ENCODE data around the gene FNIP2.
"Not testable (repeated sequence)": the region's sequence is repeated elsewhere in the genome, so short reads cannot be mapped to it uniquely, and the experiment has no call there.

FNIP2 gene

DNA sequence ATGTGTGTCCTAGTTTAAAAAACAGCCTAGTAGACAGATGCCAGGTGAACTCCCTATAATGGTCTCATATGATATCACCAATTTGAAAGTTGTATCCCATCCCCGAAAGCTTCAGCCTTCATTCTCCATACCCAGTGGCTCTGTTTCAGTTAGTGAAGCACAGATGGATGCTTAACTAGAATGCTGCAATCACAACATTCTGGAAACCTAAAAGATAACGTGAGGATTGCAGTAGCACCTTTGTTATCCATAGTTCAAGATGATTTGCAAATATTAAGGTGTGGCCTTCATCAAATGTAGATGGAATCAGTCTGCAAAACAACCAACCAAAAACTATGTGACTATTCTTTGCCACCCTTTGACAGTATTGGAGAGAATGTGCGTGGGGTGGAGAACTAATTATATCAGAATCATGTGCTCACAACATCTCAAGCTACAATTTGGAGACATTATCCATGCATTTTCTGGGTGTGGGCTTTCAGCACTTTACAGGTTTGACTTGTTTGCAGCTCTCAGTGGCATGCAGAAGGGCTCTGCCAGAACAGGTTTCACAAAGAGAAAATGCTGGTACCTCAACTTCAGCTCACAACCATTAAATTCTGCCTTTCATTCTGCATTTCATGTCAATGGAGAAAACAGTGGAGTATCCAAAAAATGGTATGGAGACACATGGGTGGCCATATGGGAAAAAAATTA is 27.4 kb upstream of the FNIP2 start:
- Histone ChIP-seq H3K36me3 (ENCODE audit: insufficient read depth, low read length) (no peaks in the 10 kb centered on the region), H2AFZ (ENCODE audit: low read length, unreplicated experiment) (no peak overlapping the region), H3K4me3 (ENCODE audit: low read depth, low read length) (no peak overlapping the region), H3K4me1 (ENCODE audit: control insufficient read depth, insufficient read depth, low read length, unreplicated experiment) (no peaks in the 10 kb centered on the region), H3K27ac (ENCODE audit: low read depth, low read length) (no peak overlapping the region), H3K27me3 (ENCODE audit: insufficient read depth, low read length) (no peaks in the 10 kb centered on the region), H3K79me2 (ENCODE audit: control insufficient read depth, insufficient read depth, low read length, unreplicated experiment) (no peaks in the 10 kb centered on the region)

DNA sequence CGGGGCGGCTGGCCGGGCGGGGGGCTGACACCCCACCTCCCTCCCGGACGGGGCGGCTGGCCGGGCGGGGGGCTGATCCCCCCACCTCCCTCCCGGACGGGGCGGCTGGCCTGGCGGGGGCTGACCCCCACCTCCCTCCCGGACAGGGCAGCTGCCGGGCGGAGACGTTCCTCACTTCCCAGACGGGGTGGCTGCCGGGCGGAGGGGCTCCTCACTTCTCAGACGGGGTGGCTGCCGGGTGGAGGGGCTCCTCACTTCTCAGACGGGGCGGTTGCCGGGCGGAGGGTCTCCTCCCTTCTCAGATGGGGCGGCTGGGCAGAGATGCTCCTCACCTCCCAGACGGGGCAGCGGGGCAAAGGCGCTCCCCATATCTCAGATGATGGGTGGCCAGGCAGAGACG is 22.3 kb upstream of the FNIP2 start:
- not testable (repeated sequence) for H3K27ac ChIP-seq (ENCODE audit: low read depth, low read length); H3K36me3 ChIP-seq (ENCODE audit: insufficient read depth, low read length); H3K79me2 ChIP-seq (ENCODE audit: control insufficient read depth, insufficient read depth, low read length, unreplicated experiment); H3K27me3 ChIP-seq (ENCODE audit: insufficient read depth, low read length); H2AFZ ChIP-seq (ENCODE audit: low read length, unreplicated experiment); H3K4me1 ChIP-seq (ENCODE audit: control insufficient read depth, insufficient read depth, low read length, unreplicated experiment); H3K4me3 ChIP-seq (ENCODE audit: low read depth, low read length)

DNA sequence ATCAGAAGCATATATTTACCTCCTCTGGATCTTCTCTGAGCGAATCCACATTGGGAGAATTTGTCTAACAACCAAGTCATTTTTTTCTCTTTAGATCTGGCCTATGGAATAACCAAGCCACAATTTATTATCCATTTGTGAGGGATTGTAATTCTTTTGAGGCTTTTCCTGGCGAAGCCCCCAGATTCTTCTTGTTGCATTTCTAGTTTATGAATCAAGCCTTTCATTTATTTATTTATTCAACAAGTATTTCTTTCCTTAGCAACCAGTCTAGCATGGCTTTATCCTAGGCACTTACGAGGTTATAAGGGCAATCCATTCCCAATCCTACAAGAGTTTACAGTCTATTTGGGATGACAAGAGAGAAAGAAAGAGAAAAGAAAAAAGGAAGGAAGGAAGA is 18.4 kb upstream of the FNIP2 start:
- no peak overlapping the region for H2AFZ ChIP-seq (ENCODE audit: low read length, unreplicated experiment)
- H3K27me3 ChIP-seq (ENCODE audit: insufficient read depth, low read length) = no peaks in the 10 kb centered on the region
- no peak overlapping the region for H3K27ac ChIP-seq (ENCODE audit: low read depth, low read length)
- H3K36me3 ChIP-seq (ENCODE audit: insufficient read depth, low read length) = no peaks in the 10 kb centered on the region
- peaks cover 4% of the 10 kb centered on the region for H3K4me1 ChIP-seq (ENCODE audit: control insufficient read depth, insufficient read depth, low read length, unreplicated experiment)
- H3K4me3 ChIP-seq (ENCODE audit: low read depth, low read length) = no peak overlapping the region
- no peaks in the 10 kb centered on the region for H3K79me2 ChIP-seq (ENCODE audit: control insufficient read depth, insufficient read depth, low read length, unreplicated experiment)

- H2AFZ ChIP-seq (ENCODE audit: low read length, unreplicated experiment) = no peak overlapping the region
- no peaks in the 10 kb centered on the region for H3K79me2 ChIP-seq (ENCODE audit: control insufficient read depth, insufficient read depth, low read length, unreplicated experiment)
- no peak overlapping the region for H3K4me3 ChIP-seq (ENCODE audit: low read depth, low read length)
- no peak overlapping the region for H3K27ac ChIP-seq (ENCODE audit: low read depth, low read length)
- H3K27me3 ChIP-seq (ENCODE audit: insufficient read depth, low read length) = no peaks in the 10 kb centered on the region
- H3K4me1 ChIP-seq (ENCODE audit: control insufficient read depth, insufficient read depth, low read length, unreplicated experiment) = peaks cover 4% of the 10 kb centered on the region
- H3K36me3 ChIP-seq (ENCODE audit: insufficient read depth, low read length) = no peaks in the 10 kb centered on the region
Measured at GRCh38 chr4:158754385-158755180, 14.2 kb upstream of the FNIP2 start.

GRCh38 chr4:158755819-158756218 is 13.0 kb upstream of the FNIP2 start:
- not testable (repeated sequence) for H3K36me3 ChIP-seq (ENCODE audit: insufficient read depth, low read length); H3K27me3 ChIP-seq (ENCODE audit: insufficient read depth, low read length); H3K4me1 ChIP-seq (ENCODE audit: control insufficient read depth, insufficient read depth, low read length, unreplicated experiment); H2AFZ ChIP-seq (ENCODE audit: low read length, unreplicated experiment); H3K79me2 ChIP-seq (ENCODE audit: control insufficient read depth, insufficient read depth, low read length, unreplicated experiment); H3K27ac ChIP-seq (ENCODE audit: low read depth, low read length); H3K4me3 ChIP-seq (ENCODE audit: low read depth, low read length)

- Histone ChIP-seq H2AFZ (ENCODE audit: low read length, unreplicated experiment) (no peak overlapping the region), H3K27me3 (ENCODE audit: insufficient read depth, low read length) (no peaks in the 10 kb centered on the region), H3K4me1 (ENCODE audit: control insufficient read depth, insufficient read depth, low read length, unreplicated experiment) (no peaks in the 10 kb centered on the region), H3K27ac (ENCODE audit: low read depth, low read length) (no peak overlapping the region), H3K36me3 (ENCODE audit: insufficient read depth, low read length) (no peaks in the 10 kb centered on the region), H3K4me3 (ENCODE audit: low read depth, low read length) (no peak overlapping the region), H3K79me2 (ENCODE audit: control insufficient read depth, insufficient read depth, low read length, unreplicated experiment) (no peaks in the 10 kb centered on the region)
Measured at GRCh38 chr4:158756588-158756987, 12.2 kb upstream of the FNIP2 start.

GRCh38 chr4:158758142-158758541 is 10.7 kb upstream of the FNIP2 start:
- H3K27ac ChIP-seq (ENCODE audit: low read depth, low read length) = no peak overlapping the region
- no peak overlapping the region for H2AFZ ChIP-seq (ENCODE audit: low read length, unreplicated experiment)
- no peaks in the 10 kb centered on the region for H3K79me2 ChIP-seq (ENCODE audit: control insufficient read depth, insufficient read depth, low read length, unreplicated experiment)
- H3K4me3 ChIP-seq (ENCODE audit: low read depth, low read length) = no peak overlapping the region
- no peaks in the 10 kb centered on the region for H3K4me1 ChIP-seq (ENCODE audit: control insufficient read depth, insufficient read depth, low read length, unreplicated experiment)
- H3K36me3 ChIP-seq (ENCODE audit: insufficient read depth, low read length) = no peaks in the 10 kb centered on the region
- H3K27me3 ChIP-seq (ENCODE audit: insufficient read depth, low read length) = no peaks in the 10 kb centered on the region

GRCh38 chr4:158758703-158759102 is 10.1 kb upstream of the FNIP2 start:
- no peaks in the 10 kb centered on the region for H3K36me3 ChIP-seq (ENCODE audit: insufficient read depth, low read length)
- H3K27ac ChIP-seq (ENCODE audit: low read depth, low read length) = no peak overlapping the region
- H3K4me3 ChIP-seq (ENCODE audit: low read depth, low read length) = no peak overlapping the region
- no peaks in the 10 kb centered on the region for H3K27me3 ChIP-seq (ENCODE audit: insufficient read depth, low read length)
- H3K79me2 ChIP-seq (ENCODE audit: control insufficient read depth, insufficient read depth, low read length, unreplicated experiment) = no peaks in the 10 kb centered on the region
- no peak overlapping the region for H2AFZ ChIP-seq (ENCODE audit: low read length, unreplicated experiment)
- no peaks in the 10 kb centered on the region for H3K4me1 ChIP-seq (ENCODE audit: control insufficient read depth, insufficient read depth, low read length, unreplicated experiment)

- H3K4me3 ChIP-seq (ENCODE audit: low read depth, low read length); H3K36me3 ChIP-seq (ENCODE audit: insufficient read depth, low read length); H3K27ac ChIP-seq (ENCODE audit: low read depth, low read length); H3K79me2 ChIP-seq (ENCODE audit: control insufficient read depth, insufficient read depth, low read length, unreplicated experiment); H3K27me3 ChIP-seq (ENCODE audit: insufficient read depth, low read length); H3K4me1 ChIP-seq (ENCODE audit: control insufficient read depth, insufficient read depth, low read length, unreplicated experiment); H2AFZ ChIP-seq (ENCODE audit: low read length, unreplicated experiment): not testable (repeated sequence)
Measured at GRCh38 chr4:158759539-158759938, 9.3 kb upstream of the FNIP2 start.

DNA sequence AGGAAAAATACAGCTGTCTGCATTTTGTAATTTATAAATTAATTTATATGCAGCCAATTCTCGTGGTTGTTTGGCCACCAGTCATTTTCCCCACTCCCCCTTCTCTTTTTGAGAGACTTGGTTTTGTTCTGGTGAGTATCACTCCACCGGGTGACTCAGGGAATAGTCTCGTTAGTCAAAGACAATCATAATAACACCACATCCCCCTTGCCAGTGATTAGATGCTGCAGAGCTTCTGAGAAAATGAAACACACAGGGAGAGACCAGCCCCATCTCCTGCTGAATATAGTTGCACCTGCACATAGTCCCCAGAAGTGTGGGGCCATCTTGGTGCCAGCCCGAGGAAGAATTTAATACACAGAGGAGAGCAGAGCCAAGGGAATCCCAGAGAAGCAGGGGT is 8.0 kb upstream of the FNIP2 start:
- no peaks in the 10 kb centered on the region for H3K36me3 ChIP-seq (ENCODE audit: insufficient read depth, low read length)
- no peaks in the 10 kb centered on the region for H3K79me2 ChIP-seq (ENCODE audit: control insufficient read depth, insufficient read depth, low read length, unreplicated experiment)
- no peak overlapping the region for H3K27ac ChIP-seq (ENCODE audit: low read depth, low read length)
- no peaks in the 10 kb centered on the region for H3K27me3 ChIP-seq (ENCODE audit: insufficient read depth, low read length)
- no peak overlapping the region for H3K4me3 ChIP-seq (ENCODE audit: low read depth, low read length)
- no peak overlapping the region for H2AFZ ChIP-seq (ENCODE audit: low read length, unreplicated experiment)
- H3K4me1 ChIP-seq (ENCODE audit: control insufficient read depth, insufficient read depth, low read length, unreplicated experiment) = no peaks in the 10 kb centered on the region

GRCh38 chr4:158762553-158762952 is 6.3 kb upstream of the FNIP2 start:
- H3K4me1 ChIP-seq (ENCODE audit: control insufficient read depth, insufficient read depth, low read length, unreplicated experiment) = no peaks in the 10 kb centered on the region
- no peaks in the 10 kb centered on the region for H3K27me3 ChIP-seq (ENCODE audit: insufficient read depth, low read length)
- no peak overlapping the region for H3K4me3 ChIP-seq (ENCODE audit: low read depth, low read length)
- no peaks in the 10 kb centered on the region for H3K36me3 ChIP-seq (ENCODE audit: insufficient read depth, low read length)
- no peaks in the 10 kb centered on the region for H3K79me2 ChIP-seq (ENCODE audit: control insufficient read depth, insufficient read depth, low read length, unreplicated experiment)
- H3K27ac ChIP-seq (ENCODE audit: low read depth, low read length) = no peak overlapping the region
- H2AFZ ChIP-seq (ENCODE audit: low read length, unreplicated experiment) = no peak overlapping the region
